Measurements from ENCODE around the gene DCAF11.
A peak's percentile ranks its signal among the peaks of the same experiment; 100 is the strongest.

DCAF11 gene

GRCh38 chr14:24162093-24162492 lies 47.5 kb downstream of the DCAF11 start:
- DNase-seq: no peak
- Mint-ChIP-seq H3K27me3 (peaks cover 6% of the 10 kb centered on the region), H3K4me1 (peaks cover 67% of the 10 kb centered on the region), H3K9me3 (no peaks in the 10 kb centered on the region), H3K4me3 (peak overlapping the region; percentile 97), H3K36me3 (peaks cover 84% of the 10 kb centered on the region), H3K27ac (peak overlapping the region; percentile 99)
- CTCF ChIA-PET: interaction anchor here (0.9 to 3.2 kb wide), 14 partner anchors 9 to 135 kb away, joined by 3 to 67 read pairs (median 6); partner anchors contain the start of genes DCAF11, EMC9, NRL and PSME1

GRCh38 chr14:24164518-24164991 lies 50.0 kb downstream of the DCAF11 start:
- CTCF ChIA-PET: interaction anchor here (0.8 to 1.3 kb wide), 3 partner anchors 13 to 133 kb away, joined by 3 to 4 read pairs (median 3); no protein-coding TSS in a partner anchor
- no peaks in the 10 kb centered on the region for H3K9me3 Mint-ChIP-seq
- H3K27me3 Mint-ChIP-seq: peaks cover 6% of the 10 kb centered on the region
- peaks cover 76% of the 10 kb centered on the region for H3K4me1 Mint-ChIP-seq
- H3K27ac Mint-ChIP-seq: peak overlapping the region; percentile 70
- DNase-seq: no peak
- peak overlapping the region; percentile 29 for H3K4me3 Mint-ChIP-seq
- H3K36me3 Mint-ChIP-seq: peaks cover 81% of the 10 kb centered on the region

DNA sequence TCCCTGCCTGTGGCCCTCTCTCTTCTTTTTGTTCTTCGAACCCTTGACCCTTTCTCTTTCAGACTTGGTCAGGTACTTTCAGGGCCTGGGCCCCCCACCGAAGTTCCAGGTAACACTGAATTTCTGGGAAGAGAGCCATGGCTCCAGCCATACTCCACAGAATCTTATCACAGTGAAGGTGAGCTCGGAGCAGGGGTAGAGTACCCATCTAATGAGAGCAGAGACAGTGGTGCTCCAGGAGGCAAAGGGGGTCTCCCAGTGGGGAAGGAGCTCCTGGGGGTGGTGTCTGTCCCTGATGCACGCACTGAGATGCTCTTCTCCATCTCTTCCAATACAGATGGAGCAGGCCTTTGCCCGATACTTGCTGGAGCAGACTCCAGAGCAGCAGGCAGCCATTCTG lies 51.2 kb downstream of the DCAF11 start:
- H3K36me3 Mint-ChIP-seq: peaks cover 79% of the 10 kb centered on the region
- H3K27me3 Mint-ChIP-seq: peaks cover 5% of the 10 kb centered on the region

DNA sequence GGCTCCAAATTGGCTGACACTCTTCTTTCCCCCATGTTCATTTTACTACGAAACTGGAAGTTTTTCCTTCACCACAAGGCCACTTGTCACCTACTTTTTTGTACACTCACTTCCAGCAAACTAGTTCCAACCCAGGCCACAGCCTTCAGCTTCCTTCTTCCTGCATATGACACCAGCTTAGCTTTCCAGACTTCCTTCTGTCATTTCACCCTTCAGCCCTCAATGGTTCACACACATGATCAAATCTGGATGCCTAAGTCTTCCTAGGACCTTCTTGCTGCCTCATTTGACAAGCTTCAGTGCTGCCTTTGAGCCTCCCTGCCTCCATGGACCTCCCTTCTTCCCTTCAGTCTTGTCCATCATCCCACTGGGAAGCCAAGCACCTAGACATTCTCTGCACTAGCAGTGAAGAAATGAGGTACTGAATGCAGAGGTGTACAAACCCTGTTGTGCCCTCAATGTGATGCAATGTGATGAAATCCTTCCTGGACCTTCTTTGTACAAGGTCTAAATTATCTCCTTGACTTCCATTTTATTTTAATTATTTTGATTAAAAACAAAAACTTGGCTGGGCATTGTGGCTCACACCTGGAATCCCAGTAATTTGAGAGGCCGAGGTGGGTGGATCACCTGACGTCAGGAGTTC lies 53.0 kb downstream of the DCAF11 start:
- no peak for DNase-seq
- H3K36me3 Mint-ChIP-seq: peaks cover 72% of the 10 kb centered on the region
- no peak overlapping the region for H3K4me3 Mint-ChIP-seq
- peaks cover 74% of the 10 kb centered on the region for H3K4me1 Mint-ChIP-seq
- H3K27me3 Mint-ChIP-seq: no peaks in the 10 kb centered on the region
- H3K9me3 Mint-ChIP-seq: no peaks in the 10 kb centered on the region
- CTCF ChIA-PET: no interaction called here
- H3K27ac Mint-ChIP-seq: peak overlapping the region; percentile 47

More for the DNA sequence above, 51.2 kb downstream of the DCAF11 start:
- H3K4me1 Mint-ChIP-seq: peaks cover 72% of the 10 kb centered on the region
- no peak overlapping the region for H3K4me3 Mint-ChIP-seq
- H3K27ac Mint-ChIP-seq: no peak overlapping the region
- no peak for DNase-seq
- CTCF ChIA-PET: interaction anchor here (1.3 kb wide), 1 partner anchor 15 kb away, joined by 3 read pairs; no protein-coding TSS in a partner anchor
- no peaks in the 10 kb centered on the region for H3K9me3 Mint-ChIP-seq

DNA sequence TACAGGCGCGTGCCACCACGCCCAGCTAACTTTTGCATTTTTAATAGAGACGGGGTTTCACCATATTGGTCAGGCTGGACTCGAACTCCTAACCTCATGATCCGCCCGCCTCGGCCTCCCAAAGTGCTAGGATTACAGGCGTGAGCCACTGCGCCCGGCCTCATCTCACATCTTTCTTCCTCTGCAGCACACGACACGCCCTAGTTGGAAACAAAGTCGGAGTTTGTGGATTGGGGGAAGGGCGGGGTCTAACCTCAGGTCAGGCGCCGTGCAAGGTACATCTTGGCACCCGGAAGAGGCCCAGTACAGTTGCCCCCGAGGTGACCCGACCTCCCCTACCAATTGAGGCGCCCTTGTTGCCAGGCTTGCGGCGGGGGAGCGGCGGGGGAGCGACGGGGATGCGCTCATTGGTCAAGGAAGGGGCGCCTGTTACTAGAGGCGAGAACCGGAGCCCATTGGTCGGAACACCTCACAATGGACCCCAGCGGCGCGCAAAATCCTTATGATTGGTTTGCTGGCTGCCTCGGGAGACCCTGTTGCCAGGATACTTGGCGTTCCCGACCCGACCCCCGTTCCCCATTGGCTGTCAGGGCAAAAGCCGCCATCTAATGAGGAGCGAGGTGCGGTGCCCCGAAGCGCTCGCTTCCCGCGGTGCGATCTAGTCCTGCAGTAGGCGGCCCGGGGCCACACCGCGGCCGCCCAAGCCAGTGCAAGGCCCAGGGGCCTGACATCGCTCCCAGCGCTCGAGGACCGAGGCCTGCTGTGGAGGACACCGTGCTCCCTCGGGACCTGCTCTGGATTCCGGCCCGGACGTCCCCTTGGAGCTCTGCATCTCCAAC lies 57.1 kb downstream of the DCAF11 start, which contains the start of gene REC8:
Gene REC8, plus strand, starts transcription at position 659 of the 839 bp plus-strand sequence. CDS start 473 bp downstream, outside the sequence.
- Mint-ChIP-seq H3K27ac (peak within 1 kb of the TSS; percentile 85), H3K9me3 (no peaks in the 10 kb centered on the region), H3K27me3 (no peaks in the 10 kb centered on the region), H3K4me3 (peak within 1 kb of the TSS; percentile 71), H3K4me1 (peaks cover 49% of the 10 kb centered on the region), H3K36me3 (peaks cover 52% of the 10 kb centered on the region)
- CTCF ChIA-PET: interaction anchor here (0.7 kb wide), 2 partner anchors 10 to 1041 kb away, joined by 3 read pairs; partner anchors contain the start of gene IRF9
- DNase-seq: peak; percentile 81

- no peak for DNase-seq
- Mint-ChIP-seq H3K4me3 (peak overlapping the region; percentile 71), H3K36me3 (peaks cover 53% of the 10 kb centered on the region), H3K9me3 (no peaks in the 10 kb centered on the region), H3K27ac (peak overlapping the region; percentile 45), H3K4me1 (peaks cover 43% of the 10 kb centered on the region), H3K27me3 (no peaks in the 10 kb centered on the region)
- CTCF ChIA-PET: no interaction called here
Measured at GRCh38 chr14:24172261-24172860, 57.8 kb downstream of the DCAF11 start.

- H3K4me1 Mint-ChIP-seq: peaks cover 39% of the 10 kb centered on the region
- H3K27ac Mint-ChIP-seq: peak overlapping the region; percentile 68
- DNase-seq: no peak
- CTCF ChIA-PET: no interaction called here
- no peaks in the 10 kb centered on the region for H3K9me3 Mint-ChIP-seq
- peaks cover 52% of the 10 kb centered on the region for H3K36me3 Mint-ChIP-seq
- no peak overlapping the region for H3K4me3 Mint-ChIP-seq
- H3K27me3 Mint-ChIP-seq: no peaks in the 10 kb centered on the region
Measured at GRCh38 chr14:24172871-24173281, 58.3 kb downstream of the DCAF11 start.
